Posterior vena cava (tissue), 2 donors: ENCODE measurements around the gene NOB1. TPM values are rescaled to one million over a fixed set of nuclear protein-coding genes. Genes with fewer than 3 reads are reported as not detected.
"Not testable (repeated sequence)": the region's sequence is repeated elsewhere in the genome, so short reads cannot be mapped to it uniquely, and the experiment has no call there.

Source experiments
- DNase-seq: peaks from one replicate; pipeline ENCODE4 v3.0.0-alpha.2; 2020; ENCODE audit warnings: low spot score
- intact Hi-C, 2 donors: fragments of 100-400 bp; cut with DNase I; formaldehyde crosslinking; loops; one replicate each; pipeline versions ENCODE4 v1.14.1 to v1.14.2; 2022 to 2023
- total RNA-seq, 2 donors: library from RNA; stranded (reverse); fragmentation: NEBNext Ultra II Directional; extraction: Animal tissue kit (Norgen Biotek cat#: 25700); gene quantifications; one replicate each; pipeline ENCODE4 v1.2.1, GENCODE V29; 2021
- donor health status: DM: yes; HTN: yes; CAD: no.
- donor health status: DM: yes; HTN: yes; CAD: no.

Gene NOB1
- total RNA-seq, 2 donors from 2014 or later = 24.2 to 25.3 TPM

DNA sequence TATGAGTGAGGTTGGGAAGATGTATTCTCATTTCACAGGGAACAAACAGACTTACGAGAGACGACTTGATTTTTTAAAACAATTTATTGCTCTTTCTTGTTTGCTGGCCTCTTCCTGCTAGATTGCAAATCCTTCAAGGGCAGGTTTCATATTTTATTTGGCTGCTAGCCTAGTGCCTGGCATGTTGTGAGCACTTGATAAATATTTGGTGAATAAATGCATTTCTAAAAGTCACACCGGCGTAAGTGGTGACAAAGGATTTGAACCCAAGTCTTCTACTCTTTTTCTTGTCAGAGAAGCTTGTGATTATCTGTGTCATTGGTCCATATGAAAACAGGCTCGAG, 8.8 kb upstream of the NOB1 start:
- intact Hi-C loops = no loop called here
- no peak for DNase-seq

DNA sequence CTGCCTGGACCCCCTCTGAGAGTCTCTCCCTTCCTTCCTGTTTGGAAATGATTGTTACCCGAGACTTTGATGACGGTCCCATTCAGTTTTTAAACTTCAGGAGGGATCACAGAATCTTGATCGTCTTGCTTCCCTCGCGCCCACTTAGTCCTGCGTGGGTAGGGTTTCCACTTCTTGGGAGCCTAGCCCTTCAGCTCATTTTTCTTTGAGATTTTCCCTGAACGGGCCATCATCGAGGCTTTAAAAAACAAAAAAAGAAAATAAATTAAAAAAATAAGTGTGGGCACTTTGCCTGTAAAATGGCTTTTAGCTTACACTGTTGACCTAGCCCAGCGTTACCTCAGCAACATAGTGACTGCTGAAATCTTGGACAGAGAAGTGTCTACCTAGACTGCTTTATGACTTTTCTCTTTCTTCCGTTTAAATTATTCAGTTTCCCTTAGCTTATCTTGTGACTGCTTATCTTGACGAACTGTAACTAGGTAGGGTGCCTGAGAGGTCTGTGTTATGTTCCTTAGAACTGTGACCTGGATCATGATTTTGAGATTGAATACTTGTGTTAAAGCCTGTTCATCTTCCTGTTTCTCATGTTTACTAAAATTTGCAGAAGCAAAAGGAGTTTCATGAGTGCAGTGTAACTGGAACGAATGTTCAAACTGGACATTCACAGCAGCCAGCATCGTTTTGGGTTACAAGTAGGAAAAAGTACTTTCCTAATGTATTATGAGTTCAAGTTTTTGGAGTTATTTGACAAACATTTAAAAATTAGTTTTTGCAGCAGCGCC, 8.3 kb upstream of the NOB1 start:
- intact Hi-C loops = no loop called here
- no peak for DNase-seq

DNA sequence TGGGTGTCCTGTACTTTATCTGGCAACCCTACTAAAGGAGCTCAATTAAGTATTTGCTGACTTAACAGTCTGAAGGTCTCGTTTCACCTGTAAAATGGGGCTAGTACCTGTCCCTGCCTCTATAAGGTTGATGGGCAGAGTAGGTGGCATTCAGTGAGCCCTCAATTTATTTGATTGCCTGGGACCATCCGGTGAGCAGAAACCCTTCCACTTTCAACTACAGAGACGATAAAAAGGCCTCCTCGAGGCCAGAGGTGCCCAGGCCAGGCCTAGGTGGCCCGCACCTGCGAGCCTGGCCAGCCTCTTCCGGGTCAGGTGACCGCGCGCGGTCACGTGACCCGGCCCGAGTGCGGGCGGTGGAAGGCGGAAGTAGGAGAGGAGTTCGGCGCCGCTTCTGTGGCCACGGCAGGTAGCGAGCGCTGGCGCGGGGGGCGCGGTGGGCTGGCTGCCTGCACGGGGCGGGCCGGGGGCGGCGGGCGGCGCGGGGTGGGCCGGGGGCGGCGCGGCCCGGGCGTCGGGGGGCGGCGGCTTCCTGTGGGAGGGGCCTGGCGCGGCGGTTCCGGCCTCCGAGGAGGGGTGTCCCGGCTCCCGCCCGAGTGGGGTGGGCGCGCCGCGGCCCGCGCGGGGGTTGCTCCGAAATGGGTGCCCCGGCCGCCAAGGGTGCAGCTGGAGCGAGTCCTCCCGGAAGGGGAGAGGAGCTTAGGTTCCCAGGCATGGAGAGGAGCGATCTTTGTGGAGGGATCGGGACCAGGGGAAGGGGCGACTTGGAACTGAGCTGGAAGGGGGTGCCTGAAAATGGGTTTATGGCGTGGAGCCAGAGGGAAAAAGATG, 7.5 kb upstream of the NOB1 start, which contains the start of gene WWP2:
WWP2 (plus strand) TSS at position 350 of the 831 bp plus-strand sequence. CDS start 24,679 bp downstream, outside the sequence.
- DNase-seq = peak; percentile 90
- intact Hi-C loops = no loop called here

DNA sequence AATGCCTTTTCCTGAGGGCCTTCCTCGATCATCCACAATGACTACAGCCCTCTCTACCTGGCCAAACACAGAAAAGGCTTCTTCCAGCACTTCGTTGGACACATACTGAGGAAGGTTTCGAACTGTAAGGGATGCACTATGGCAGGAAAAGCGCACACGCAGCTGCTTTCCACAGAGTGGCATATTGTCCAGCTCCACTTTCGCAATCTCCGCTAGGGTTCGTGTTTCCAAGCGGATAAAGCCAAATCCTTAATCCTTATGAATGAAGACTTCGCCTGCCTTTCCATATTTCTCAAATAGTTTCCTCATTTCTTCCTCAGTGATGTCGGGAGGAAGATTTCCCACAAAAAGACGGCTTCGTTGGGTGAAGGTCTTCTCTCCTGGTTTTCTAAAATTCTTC, 2.6 kb upstream of the NOB1 start:
- DNase-seq, intact Hi-C loops: not testable (repeated sequence)

DNA sequence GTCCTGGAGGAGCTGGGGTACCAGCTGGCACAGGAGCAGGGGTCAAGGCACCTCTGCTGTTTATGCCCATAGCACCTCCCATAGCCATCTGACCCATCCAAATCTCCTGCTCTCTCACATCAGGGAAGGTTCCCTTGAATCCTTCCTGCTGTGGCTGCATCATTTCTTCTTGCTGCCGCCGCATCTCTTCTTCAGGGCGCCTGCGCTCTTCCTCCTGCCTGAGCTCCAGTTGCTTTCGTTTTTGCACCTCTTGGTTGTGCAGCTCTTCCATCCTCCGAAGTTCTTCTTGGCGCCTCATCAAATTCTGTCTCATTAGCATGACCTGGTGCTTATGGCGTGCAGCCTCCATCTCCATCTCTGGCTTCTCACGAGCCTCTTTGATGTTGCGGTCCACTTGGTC, 2.0 kb upstream of the NOB1 start:
- no peak for DNase-seq
- intact Hi-C loops = no loop called here

DNA sequence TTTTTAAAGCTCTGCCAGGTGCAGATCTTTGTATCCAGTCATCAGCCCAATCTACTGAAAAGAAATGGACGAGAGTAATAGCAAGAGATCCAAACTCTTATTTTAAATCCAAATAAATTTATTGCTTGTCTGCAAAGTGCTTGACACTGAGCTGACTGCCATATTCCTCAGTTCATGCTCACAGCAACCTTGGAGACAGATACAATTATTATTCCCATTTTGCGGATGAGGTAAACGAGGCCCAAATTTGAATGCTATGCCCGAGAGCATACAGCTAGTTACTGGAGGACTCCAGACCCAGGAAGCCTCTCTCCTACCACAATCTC, 620 bp downstream of the NOB1 start:
- intact Hi-C loops = loop anchor here (2.0 to 5.0 kb wide), 3 partner anchors 42 to 362 kb away; no protein-coding TSS in a partner anchor
- DNase-seq = no peak

DNA sequence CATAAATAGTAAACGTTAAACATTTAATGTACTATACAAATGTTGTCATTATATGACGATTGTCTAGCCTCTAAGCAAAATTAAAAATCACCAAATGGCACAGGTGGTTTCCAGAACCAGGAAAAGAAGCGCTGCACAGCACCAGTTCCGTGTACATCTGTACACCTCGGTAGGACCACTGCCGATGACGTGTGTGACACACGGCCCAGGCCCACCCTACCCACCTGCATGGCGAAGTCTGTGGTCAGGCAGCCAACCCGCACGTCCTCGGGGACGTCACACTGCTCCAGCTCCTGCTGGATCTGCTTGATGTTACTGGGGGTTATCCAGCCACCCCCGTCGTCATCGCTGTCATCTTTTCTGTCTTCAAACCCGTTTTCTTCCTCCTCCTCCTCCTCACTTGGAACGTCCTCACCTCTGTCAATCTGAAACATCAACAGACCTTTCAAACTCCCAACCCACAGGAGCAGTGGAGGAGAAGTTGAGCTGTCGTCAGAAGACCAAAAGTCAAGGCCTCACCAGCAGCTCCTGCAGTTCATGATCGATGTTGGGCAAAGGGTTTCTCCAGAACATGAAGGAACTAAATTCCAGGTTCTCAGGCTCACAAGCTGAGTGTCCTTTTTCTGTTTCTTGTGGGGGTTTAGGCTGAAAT, 5.9 kb downstream of the NOB1 start:
- DNase-seq = no peak

DNA sequence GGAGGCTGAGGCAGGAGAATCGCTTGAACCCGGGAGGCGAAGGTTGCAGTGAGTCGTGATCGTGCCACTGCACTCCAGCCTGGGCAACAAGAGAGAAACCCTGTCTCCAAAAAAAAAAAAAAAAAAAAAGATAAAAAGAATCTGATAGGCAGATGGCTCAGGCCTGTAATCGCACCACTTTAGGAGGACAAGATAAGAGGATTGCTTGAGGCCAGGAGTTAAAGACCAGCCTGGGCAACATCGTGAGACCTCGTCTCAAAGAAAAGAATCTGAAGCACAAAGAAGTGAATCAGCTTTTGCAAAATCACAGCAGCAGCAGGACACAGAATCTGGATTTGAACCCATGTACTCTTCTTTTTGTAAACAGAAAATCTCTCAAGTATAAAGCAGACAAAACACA, 7.6 kb downstream of the NOB1 start:
- intact Hi-C loops = loop anchor here in 1 of 2 donors (10.0 kb wide), 1 partner anchor 342 kb away; no protein-coding TSS in a partner anchor
- no peak for DNase-seq

More for the DNA sequence above, 5.9 kb downstream of the NOB1 start:
- intact Hi-C loops = loop anchor here in 1 of 2 donors (10.0 kb wide), 1 partner anchor 344 kb away; no protein-coding TSS in a partner anchor

DNA sequence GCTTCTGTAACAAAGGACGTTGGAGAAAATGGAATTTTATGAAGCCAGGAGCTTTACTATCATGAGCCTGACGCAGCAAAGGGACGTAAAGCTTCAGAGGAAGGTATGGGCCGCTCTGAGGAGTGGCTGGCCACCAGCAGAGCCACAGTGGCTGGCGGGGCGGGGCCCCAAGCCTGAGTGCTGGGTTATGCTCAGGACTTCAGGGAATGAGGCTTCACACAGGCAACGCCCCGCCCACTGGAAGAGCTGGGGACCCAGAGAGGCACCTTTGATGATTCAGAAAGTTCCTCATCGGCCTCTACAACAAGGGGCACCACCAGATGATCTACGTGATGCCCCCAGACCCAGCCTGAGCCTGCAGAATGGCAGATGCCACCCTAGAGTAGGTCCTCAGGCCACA, 8.8 kb downstream of the NOB1 start:
- intact Hi-C loops = loop anchor here in 1 of 2 donors (2.0 to 10.0 kb wide), 2 partner anchors 31 to 341 kb away; no protein-coding TSS in a partner anchor
- no peak for DNase-seq

DNA sequence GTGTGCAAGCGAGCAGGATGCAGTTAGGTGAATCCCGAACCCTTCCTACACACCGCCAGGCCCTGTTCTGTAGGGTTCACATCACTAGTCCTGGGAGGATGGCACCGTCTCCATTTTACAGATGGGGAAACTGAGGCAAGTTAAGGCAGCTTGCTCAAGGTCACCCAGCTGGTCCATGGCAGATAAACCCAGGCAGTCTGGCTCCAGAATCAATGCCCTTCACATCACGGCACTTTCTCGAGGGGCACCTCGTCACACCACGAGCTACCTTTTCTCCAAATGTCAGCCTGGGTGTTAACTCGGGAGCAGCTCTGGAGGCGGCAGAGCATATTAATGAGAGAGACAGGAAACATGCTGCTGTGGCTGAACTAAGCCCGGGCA, 9.5 kb downstream of the NOB1 start:
- intact Hi-C loops = loop anchor here in 1 of 2 donors (2.0 to 10.0 kb wide), 2 partner anchors 32 to 340 kb away; no protein-coding TSS in a partner anchor
- DNase-seq = no peak

DNA sequence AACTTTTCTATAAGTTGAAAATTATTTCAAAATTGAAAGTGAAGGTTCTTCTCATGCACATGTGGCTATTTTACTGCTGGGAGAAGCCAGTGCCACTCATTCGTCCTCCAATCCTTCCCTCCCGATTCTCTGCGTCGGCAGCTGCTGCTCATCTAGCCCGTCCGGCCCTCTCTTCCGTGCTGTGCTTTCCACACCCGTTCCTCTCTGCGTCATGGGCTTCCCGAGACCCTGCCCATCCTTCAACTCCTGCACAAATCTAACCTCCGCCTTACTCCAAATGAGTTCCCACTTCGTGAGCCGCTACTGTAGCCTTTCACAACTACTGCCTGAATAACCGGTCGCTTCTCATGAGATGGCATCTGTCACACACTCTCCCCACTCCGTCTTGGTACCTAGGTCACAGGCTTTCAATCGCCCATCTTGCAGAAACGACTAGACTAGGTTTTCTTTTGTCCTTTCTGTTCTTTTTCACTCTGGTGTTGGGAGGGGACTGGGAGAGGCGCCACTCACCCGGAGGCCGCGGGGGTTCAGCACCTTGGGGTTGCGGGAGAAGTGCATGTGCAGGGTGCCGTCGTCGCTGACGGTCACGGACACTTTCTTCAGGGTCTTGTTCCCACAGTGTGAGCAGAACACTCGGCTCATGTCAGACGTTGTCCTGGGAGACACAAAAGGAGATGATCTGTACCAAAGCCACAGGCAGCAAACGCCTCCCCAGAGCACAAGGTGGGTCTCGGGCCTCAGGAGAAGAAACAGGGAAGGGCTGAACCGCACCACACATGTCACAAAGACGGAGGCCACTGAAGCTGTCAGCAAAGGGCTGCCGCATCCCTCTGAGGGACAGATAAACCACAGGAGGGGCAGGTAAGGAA, 10.1 kb downstream of the NOB1 start:
- no peak for DNase-seq
- intact Hi-C loops = loop anchor here in 1 of 2 donors (2.0 to 10.0 kb wide), 2 partner anchors 32 to 340 kb away; no protein-coding TSS in a partner anchor

DNA sequence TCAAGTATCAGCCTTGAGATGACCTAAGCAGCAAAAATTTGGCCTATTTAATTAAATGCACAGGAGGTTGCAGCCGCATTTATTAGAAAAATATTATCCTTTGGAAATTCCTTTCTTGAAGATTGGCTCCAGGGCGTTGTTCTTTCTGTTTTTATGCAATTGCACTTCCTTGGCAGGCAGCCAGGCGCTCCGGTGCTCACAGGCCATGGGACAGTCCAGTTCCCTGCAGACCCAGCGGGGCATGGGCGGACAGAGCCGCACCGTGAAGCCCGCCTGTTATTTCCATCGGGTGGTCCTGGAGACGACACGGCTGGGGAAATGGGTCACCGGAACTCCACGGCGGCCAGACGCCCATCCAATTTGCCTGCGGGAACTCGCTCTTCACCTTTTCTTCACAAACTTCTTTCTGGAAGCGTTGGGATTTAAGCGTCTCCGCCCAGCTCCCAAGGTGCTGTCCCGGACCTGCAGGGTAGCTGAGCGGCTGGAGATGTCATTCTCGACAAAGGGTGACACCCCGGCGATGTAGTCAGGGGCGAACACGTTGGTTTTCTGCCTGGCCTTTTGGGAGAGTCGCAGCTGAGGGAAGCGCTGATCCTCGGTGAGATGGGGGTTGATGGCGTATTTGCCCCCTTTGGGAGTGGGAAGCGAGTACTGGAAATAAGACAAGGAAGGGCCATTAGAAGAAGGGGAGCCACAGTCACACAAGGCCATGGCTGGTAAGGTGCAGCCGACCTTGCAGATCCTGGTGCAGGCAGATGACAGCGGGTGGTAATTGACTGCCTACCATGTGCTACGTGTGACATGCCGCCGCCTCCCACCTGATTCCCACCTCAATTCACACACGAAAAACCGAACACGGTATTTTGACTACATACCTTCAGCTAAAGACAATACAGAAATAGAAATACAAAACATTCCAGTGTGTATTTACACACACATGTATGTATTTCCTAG, 12.5 kb downstream of the NOB1 start:
- intact Hi-C loops = loop anchor here in 1 of 2 donors (10.0 kb wide), 1 partner anchor 337 kb away; no protein-coding TSS in a partner anchor
- peak; percentile 90 for DNase-seq

DNA sequence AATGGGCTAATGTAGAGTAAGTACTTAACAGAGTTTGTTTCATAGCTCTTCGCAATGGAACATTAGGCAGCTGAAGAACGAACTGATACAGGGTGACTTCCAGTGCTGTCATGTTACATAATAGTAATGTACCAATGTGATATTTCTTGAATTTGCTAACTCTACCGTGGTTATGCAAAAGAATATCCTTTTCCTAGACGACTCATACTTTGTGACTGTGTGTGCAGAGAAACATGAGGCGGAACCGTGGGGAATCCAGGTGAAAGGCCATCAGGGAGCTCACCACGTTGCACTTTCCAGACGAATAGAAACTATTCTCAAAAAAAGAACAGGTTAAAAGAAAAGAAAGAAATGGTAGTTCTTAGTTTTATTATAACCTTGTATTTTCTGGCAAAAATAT, 13.2 kb downstream of the NOB1 start:
- intact Hi-C loops = loop anchor here in 1 of 2 donors (10.0 kb wide), 1 partner anchor 337 kb away; no protein-coding TSS in a partner anchor
- DNase-seq = no peak

DNA sequence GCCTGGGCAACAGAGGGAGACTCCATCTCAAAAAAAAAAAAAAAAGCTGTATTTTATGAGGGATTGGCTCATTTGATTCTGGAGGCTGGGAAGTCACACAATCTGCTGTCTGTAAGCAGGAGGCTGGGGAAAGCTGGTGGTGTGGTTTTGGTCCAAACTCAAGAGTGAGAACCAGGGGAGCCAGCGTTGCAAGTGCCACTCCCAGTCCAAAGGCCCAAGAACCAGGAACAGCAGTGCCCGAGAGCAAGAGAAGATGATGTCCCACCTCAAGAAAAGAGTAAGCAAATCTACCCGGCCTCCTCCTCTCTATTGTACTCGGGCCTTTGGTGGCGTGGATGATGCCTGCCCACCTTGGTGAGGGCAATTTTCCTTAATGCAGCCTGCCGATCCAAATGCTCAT, 22.6 kb downstream of the NOB1 start:
- intact Hi-C loops = no loop called here
- DNase-seq = no peak

DNA sequence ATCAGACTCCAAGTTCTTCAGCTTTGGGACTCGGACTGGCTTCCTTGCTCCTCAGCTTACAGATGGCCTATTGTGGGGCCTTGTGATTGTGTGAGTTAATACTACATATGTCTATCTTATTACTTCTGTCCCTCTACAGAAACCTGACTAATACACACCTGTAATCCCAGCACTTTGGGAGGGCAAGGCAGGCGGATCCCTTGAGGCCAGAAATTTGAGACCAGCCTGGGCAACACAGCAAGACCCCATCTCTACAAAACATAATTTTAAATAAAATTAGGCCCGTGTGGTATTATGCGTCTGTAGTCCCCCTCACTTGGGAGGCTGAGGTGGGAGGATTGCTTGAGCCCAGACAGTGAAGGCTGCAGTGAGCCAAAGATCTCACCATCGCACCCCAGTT, 23.4 kb downstream of the NOB1 start:
- intact Hi-C loops, DNase-seq: not testable (repeated sequence)

DNA sequence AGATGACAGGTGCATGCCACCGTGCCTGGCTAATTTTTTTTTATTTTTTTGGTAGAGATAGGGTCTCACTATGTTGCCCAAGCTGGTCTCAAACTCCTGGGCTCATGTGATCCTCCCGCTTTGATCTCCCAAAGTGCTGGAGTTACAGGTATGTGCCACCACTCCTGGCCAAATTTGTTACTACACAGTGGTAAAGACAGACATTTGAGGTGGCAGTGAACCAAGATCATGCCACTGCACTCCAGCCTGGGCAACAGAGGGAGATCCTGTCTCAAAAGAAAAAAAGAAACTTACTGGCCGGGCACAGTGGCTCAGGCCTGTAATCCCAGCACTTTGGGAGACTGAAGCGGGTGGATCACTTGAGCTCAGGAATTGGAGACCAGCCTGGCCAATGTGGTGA, 25.7 kb downstream of the NOB1 start:
- intact Hi-C loops, DNase-seq: not testable (repeated sequence)

DNA sequence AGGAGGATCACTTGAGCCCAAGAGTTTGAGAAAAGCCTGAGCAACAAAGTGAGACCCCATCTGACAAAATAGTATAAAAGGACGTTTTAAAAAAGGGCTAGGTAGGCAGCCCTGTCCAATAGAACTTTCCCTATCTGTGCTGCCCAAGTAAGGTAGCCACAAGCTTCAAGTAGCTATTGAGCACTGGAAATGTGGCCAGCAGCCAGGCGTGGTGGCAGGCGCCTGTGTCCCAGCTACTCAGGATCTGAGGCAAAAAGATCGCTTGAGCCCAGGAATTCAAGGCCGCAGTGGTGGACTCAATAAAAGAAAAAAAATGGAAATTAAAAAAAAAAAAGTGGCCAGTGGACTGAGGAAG, 26.8 kb downstream of the NOB1 start:
- peak; percentile 72 for DNase-seq

More for the DNA sequence above, 26.8 kb downstream of the NOB1 start:
- intact Hi-C loops = no loop called here
